Effector memory CD4-positive, alpha-beta T cell (primary cell): ENCODE results near the gene TRIM47.
A peak's percentile ranks its signal among the peaks of the same experiment; 100 is the strongest.
"Not testable (repeated sequence)": the region's sequence is repeated elsewhere in the genome, so short reads cannot be mapped to it uniquely, and the experiment has no call there.

Experiments
- DNase-seq, 3 donors: peaks; one replicate each; pipeline ENCODE4 v3.0.0-alpha.2; 2020
- H3K27ac ChIP-seq: 2 replicates; pipeline ENCODE4 v1.7.0; 2013; ENCODE audit warnings: mild to moderate bottlenecking, low read length, moderate library complexity; ENCODE audit not compliant: insufficient read depth, poor library complexity, severe bottlenecking
- H3K27me3 ChIP-seq: replicated peaks from 2 replicates; pipeline ENCODE4 v1.7.0; 2013; ENCODE audit warnings: mild to moderate bottlenecking, low read length; ENCODE audit not compliant: insufficient read depth, control insufficient read depth, poor library complexity, severe bottlenecking
- H3K36me3 ChIP-seq: 2 replicates; pipeline ENCODE4 v1.7.0; 2013; ENCODE audit warnings: mild to moderate bottlenecking, low read length, moderate library complexity; ENCODE audit not compliant: control insufficient read depth, insufficient read depth
- H3K4me1 ChIP-seq: 2 replicates; pipeline ENCODE4 v1.7.0; 2013; ENCODE audit warnings: low read length, mild to moderate bottlenecking; ENCODE audit not compliant: control insufficient read depth, insufficient read depth, poor library complexity, severe bottlenecking
- H3K4me3 ChIP-seq: 2 replicates; pipeline ENCODE4 v1.7.0; 2013; ENCODE audit warnings: low read length, low read depth, mild to moderate bottlenecking; ENCODE audit not compliant: insufficient read depth, poor library complexity, severe bottlenecking
- H3K9me3 ChIP-seq: 2 replicates; pipeline ENCODE4 v1.7.0; 2013; ENCODE audit warnings: mild to moderate bottlenecking, low read length, moderate library complexity; ENCODE audit not compliant: control insufficient read depth

The TRIM47 gene

DNA sequence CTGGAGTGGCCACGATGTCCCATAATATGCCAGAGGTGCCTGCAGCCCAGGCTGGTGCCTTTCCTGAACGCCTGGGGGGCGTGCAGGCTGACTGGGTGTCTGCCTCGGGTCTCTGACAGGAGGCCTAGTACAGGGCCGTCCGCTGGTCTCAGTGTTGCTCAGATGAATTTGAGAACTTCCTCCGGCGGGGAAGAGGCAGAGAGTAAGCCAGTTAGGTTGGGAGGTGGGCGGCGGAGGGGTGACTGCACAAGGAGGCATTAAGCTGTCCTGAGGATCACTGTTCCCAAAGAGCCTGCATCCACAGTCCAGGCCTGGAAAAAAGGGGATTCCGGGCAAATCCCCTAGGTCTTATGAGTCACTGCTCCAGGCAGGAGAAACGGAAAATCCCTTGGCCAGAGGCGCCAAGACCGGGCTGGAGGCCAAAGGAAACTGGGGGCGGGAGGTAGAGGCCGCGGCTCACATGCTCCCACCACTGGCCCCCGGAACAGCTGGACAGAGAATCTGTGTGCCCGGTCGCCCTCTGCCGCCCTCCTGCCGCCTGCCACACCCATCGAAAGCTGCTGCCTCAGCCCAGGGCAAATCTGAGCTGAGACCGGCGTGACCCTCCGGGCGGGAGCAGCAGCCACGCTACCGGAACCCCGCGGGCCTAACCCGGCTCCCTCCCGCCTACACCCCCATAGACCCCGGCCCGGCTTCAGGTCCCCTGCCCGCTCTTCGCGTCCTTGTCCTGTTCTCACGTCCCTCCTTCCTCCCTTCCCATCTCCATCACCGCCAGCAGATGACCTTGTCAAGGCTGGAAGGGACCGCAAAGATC is 1.2 kb downstream of the TRIM47 start:
- Histone ChIP-seq H3K4me1 (peaks cover 54% of the 10 kb centered on the region), H3K4me3 (peak overlapping the region; percentile 61), H3K36me3 (peaks cover 9% of the 10 kb centered on the region), H3K9me3 (no peaks in the 10 kb centered on the region), H3K27ac (peak overlapping the region; percentile 74), H3K27me3 (no peaks in the 10 kb centered on the region)
- DNase-seq: no peak

DNA sequence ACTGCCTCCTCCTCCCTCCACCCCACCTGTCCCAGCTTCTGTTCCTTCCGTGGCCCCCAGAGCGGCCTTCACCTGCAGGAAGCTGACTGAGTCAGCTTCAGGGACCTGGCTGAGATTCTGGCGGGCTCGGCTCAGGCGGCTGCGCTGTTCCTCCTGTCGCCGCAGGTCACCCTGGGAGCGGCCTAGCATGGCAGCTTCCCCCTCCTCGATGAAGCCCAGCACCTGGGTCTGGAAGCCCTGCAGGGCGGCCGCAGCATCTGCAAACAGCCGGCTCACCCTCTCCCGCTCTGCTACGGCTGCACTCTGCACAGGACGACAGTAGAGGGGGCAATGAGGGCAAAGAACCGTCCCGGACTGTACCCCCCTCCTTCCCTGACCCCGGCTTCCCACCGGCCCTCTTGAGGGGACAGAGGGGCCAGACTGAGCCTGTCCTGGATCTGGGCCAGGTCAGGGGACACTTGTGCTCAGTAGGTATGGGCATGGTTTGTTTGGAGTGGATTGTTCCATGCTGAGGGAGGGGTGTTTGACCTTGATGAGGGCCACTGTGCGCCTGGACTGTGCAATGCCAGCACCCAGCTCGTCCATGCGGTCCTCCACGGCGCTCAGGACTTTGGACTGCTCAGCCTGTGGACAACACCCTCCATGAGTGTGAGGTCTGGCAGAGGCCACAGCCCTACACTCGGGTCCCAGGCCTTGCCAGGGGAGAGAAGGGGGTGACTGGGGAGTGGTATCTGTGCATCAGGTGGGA is 2.0 kb downstream of the TRIM47 start:
- peak overlapping the region; percentile 61 for H3K4me3 ChIP-seq

DNA sequence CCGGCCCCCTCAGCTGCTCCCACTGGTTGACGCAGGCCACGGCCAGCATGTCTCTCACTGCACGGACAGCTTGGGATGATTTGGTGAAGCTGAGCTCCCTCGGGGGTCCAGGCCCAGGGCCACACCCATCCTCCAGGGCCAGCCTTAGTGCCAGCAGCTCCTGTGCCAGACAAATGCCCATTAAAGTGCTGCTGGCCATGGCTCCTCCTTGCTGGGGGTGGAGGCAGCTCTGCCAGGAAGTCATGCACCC is 2.5 kb downstream of the TRIM47 start:
- peak overlapping the region; percentile 74 for H3K27ac ChIP-seq
- H3K4me1 ChIP-seq: peaks cover 54% of the 10 kb centered on the region

More for the DNA sequence above, 2.0 kb downstream of the TRIM47 start:
- H3K9me3 ChIP-seq: no peaks in the 10 kb centered on the region
- H3K4me1 ChIP-seq: peaks cover 54% of the 10 kb centered on the region
- peak; percentile 60 to 76 (median 65) for DNase-seq
- peaks cover 9% of the 10 kb centered on the region for H3K36me3 ChIP-seq
- H3K27me3 ChIP-seq: no peaks in the 10 kb centered on the region
- H3K27ac ChIP-seq: peak overlapping the region; percentile 74

DNA sequence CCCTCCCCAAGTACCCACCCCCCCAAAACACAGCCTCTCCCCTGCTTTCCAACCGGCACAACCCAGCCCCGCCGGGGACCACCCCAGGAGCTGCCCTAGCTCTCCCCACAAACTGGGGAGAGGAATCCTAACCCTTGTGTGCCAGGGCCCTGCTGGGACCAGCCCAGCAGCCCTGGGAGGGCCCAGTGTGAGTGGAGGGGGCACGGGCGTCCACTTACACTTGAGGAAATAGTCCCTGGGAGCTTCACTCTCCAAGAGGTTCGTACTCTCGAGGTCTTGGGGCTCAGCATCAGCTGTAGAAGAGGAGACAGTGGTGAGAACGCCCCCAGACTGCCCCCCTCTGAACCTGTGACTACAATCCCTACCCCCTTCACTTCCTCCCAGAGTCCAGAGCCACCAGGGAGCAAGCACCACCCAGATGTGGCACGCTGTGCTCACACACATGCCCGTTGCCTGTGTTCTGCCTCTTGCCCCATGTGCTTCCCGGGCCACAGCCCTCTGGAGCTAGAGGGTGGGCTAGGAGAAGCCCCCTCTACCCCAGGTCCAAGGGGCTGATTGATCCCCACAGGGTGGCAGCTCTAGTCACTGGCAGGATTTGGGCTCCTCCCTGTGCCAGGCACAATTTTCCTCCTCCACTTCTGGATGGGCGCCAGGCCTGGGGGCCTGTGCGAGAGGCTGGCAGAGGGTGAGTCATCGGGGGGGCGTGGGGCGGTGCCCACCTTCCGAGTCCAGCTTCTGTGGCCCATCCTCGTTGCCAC is 3.0 kb downstream of the TRIM47 start:
- peaks cover 9% of the 10 kb centered on the region for H3K36me3 ChIP-seq
- H3K4me3 ChIP-seq: peak overlapping the region; percentile 61
- peaks cover 54% of the 10 kb centered on the region for H3K4me1 ChIP-seq
- H3K9me3 ChIP-seq: no peaks in the 10 kb centered on the region
- no peaks in the 10 kb centered on the region for H3K27me3 ChIP-seq
- DNase-seq: no peak
- peak overlapping the region; percentile 74 for H3K27ac ChIP-seq

More for the DNA sequence above, 2.5 kb downstream of the TRIM47 start:
- H3K36me3 ChIP-seq: peaks cover 9% of the 10 kb centered on the region
- DNase-seq: no peak
- no peaks in the 10 kb centered on the region for H3K27me3 ChIP-seq
- H3K4me3 ChIP-seq: peak overlapping the region; percentile 61
- no peaks in the 10 kb centered on the region for H3K9me3 ChIP-seq

DNA sequence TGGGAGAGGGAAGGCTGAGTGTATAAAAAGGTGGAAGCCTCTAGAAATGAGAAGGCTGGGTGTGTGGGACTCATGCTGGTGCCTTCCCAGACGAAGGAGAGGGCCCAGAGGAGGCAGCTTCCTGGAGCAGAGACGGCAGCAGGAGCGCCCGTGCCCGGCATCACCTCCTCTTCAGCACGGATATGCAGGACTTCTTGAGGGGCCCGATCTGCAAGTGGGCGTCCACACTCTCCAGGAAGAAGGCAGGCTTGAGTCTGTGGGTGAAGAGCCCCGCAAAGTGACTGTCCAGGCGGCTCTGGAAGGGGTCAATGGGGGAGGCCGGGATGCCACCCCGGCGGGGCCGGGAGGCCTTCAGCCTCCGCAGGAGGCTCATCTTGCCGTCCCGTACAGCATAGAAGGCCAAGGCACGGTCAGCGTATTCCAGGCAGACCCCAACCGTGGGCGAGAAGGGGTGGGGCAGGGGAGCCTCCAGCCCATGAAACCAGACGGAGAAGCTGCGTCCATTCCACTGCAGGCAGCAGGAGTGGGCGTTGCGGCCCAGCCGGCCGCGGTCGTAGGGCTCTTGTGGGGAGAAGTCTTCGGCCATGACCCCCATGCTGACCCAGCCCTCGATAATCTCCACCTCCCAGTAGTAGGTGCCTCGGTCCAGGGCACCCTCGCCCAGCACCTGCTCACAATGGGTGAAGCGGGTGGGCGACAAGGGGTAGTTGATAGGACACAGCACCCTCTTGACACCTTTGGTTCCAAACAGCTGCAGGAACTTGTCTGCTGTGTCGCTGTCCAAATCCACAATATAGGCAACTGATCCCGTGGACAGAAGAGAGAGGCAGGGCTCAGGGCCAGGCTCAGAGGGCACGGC is 3.8 kb downstream of the TRIM47 start:
- Histone ChIP-seq H3K36me3 (peaks cover 9% of the 10 kb centered on the region), H3K9me3 (no peaks in the 10 kb centered on the region), H3K27ac (peak overlapping the region; percentile 74), H3K27me3 (no peaks in the 10 kb centered on the region), H3K4me3 (no peak overlapping the region), H3K4me1 (peaks cover 54% of the 10 kb centered on the region)
- DNase-seq: no peak

DNA sequence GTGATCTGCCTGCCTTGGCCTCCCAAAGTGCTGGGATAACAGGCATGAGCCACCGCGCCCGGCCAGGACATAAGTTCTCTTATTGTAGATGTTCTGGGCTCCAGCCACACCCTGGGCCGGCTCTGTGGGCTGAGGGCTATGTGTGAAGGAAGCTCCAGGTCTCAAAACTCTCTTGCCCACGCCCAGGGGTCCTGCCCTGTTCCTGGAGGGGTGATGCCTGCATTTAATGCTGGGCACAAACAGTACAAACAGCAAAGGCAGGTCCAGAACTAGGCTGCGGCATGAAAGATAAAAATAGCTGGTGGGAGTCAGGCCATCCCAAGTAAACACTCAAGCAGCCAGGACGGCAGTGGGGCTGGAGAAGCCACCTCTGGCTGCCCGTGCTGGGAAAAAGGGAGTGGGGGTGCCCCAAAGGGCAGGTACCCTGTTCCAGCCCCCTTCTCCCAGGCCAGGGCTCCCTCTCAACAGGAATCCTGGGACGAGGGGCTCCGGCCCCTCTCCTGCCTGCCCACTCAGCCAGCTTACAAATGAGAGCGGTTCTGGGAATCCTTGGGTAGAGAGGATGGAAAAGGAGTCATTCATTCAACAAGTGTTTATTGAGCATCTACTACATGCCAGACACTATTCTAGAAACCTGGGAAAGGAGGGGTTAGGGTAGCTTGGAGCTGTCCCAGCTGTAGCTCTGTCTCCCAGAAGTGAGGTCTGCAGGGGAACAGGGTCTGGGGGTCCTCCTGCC is 4.6 kb downstream of the TRIM47 start:
- Histone ChIP-seq H3K27ac (peak overlapping the region; percentile 72), H3K27me3 (no peaks in the 10 kb centered on the region), H3K36me3 (peaks cover 9% of the 10 kb centered on the region), H3K4me1 (peaks cover 54% of the 10 kb centered on the region), H3K4me3 (no peak overlapping the region), H3K9me3 (no peaks in the 10 kb centered on the region)
- DNase-seq: no peak

DNA sequence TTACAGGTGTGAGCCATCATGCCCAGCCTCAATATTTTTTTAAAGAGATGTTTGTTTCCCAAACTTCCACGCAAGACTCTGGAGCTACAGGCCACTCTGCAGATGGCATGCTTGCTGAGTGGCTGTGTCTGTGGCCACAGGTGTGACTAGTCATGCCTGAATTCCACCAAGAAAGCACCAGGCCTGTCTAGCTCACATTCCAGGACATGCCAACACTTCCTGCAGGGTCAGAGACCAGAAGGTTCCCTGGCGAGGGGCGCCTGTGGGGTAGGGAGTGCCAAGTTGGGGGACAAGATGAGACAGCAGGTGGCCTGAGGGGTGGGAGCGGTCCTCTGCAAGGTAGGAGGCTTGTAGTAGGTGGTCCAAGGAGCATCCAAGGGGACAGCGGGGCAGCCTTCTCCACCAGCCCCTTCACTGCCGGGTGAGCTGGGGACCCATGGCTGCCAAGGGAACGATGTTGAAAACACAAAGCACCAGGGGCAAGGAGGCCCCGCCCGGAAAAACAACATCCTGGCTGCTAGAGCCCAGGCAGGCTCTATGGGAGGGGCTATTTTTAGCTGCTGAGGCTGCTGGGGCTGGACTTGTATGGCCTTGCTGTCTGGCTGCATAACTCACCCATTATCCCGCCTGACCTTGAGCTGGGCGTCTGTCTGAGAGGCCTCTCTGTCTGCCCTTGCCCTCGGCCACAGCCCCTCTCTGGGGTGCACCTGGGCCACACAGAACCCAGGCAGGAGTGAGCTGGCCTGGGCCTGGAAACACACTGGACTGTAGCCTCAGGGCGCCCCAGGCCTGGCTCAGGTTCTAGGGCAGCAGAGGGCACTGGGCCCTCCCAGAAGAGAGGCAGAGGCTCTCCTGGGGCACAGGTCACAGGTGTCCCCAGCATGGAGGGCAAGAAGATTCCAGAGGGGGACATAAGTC is 5.7 kb downstream of the TRIM47 start:
- Histone ChIP-seq H3K9me3 (no peaks in the 10 kb centered on the region), H3K36me3 (peaks cover 9% of the 10 kb centered on the region), H3K4me3 (peak overlapping the region; percentile 26), H3K27me3 (no peaks in the 10 kb centered on the region), H3K4me1 (peaks cover 50% of the 10 kb centered on the region), H3K27ac (peak overlapping the region; percentile 72)
- DNase-seq: peak; percentile 18 to 54 (median 45)

DNA sequence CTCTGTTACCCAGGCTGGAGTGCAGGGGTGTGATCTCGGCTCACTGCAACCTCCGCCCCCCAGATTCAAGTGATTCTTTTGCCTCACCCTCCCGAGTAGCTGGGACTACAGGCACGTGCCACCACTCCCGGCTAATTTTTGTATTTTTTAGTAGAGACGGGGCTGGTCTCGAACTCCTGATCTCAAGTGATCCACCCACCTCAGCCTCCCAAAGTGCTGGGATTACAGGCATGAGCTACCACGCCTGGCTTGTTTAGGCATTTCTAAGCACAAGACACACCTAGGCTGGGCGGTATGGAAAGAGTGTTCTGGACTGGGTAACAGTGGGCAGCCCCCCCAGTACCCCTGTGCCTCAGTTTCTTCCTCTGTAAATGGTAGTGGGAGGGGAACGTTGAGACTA is 8.2 kb downstream of the TRIM47 start:
- peaks cover 25% of the 10 kb centered on the region for H3K4me1 ChIP-seq

More for the DNA sequence above, 8.2 kb downstream of the TRIM47 start:
- not testable (repeated sequence) for DNase-seq, H3K36me3 ChIP-seq, H3K9me3 ChIP-seq, H3K4me3 ChIP-seq, H3K27me3 ChIP-seq, H3K27ac ChIP-seq
